Measurements from ENCODE around the gene SQOR. TPM values are rescaled to one million over a fixed set of nuclear protein-coding genes. Genes with fewer than 3 reads are reported as not detected.

Gene SQOR
- 91.1 and 113 TPM in 2 replicates for total RNA-seq

DNA sequence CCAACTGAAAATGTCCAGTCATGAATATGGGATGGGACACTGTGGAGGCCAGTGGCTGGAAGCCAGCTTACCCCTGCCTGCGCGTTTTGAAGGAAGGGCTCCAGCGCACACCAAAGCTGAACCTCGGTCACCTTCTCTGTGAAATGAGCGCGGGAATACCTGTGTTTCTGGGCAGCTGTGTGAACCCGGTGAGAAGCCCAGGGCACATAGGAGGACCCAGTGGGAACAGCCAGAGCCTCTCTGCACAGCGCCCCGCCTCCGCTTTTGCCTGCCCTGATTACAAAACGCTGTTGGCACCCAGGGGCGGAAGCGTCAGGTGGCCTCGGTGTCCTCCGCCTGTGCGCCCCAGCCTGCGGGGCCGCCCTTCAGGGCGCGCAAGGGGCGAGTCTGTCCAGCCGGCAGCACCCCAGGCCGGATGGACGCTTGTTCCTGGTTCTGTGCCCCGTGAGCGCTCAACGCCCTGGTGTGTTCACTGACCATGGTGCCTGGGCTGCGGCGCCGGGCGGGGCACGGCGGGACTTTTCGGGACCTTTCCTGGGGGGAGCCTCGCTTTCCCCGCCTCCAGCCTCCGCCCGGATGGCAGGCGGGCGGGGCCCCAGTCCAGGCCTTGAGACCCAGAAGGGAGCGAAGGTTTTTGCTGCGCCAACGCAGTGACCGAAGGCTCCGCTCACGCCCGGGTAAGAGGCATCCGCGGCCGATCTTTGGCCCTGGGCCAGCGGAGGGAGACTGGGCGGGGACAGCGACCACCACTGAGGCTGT, at the start of gene SQOR:
Gene SQOR, plus strand, starts transcription at position 598 of the 759 bp plus-strand sequence. CDS start 23,895 bp downstream, outside the sequence.

DNA sequence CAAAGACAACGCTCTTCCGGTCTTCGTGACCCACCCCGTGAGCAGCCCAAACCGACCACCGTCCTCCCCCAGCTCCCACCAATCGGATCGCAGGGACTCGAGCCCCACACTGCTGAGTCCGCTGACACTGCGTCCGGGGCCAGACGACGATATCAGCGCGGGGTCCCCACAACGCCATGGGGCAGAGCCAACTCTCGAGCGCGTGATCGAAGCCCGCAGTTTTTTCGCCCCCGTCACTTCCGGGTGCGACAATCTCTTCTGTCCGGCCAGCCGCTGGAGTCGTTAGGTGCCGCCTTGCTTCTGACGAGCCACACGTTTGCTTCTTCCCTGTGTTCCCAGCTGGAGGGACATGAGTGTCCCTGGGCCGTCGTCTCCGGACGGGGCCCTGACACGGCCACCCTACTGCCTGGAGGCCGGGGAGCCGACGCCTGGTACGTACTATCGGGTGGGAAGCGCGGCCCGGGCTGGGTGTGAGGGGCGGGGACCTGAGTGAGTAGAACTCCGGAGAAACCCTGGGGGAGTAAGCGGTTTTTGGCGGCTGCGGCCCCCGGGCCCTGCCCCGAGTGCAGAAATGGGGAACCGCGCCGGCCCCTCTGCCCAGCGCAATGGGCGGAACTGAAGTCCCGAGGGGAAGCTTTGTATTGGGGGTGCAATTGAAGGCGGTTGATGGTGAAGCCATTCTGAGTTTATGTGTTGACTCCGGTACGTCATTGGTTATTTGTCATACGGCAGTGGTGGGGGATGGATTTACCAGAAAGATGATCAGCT, 47.5 kb upstream of the SQOR start, which contains the start of gene BLOC1S6:
Gene BLOC1S6, plus strand, starts transcription at position 285 of the 768 bp plus-strand sequence. Its CDS starts 65 bp downstream, at position 350.

Other genes with a start within 250 kb of the SQOR start
- gene SLC30A4, start 112.3 kb upstream of the SQOR start, total RNA-seq = 11.5 and 12.7 TPM in 2 replicates
- 89.9 and 101 TPM in 2 replicates for gene BLOC1S6, start 47.6 kb upstream of the SQOR start, total RNA-seq